WI38 (cell line): ENCODE measurements around the gene TEN1.

Source experiments
- H3K4me3 ChIP-seq: 2 replicates; pipeline ENCODE4 v1.5.1; 2011; ENCODE audit warnings: low read depth, mild to moderate bottlenecking, control low read depth, low read length
- TF ChIP-seq, protein P1 (sequence below): IDR thresholded peaks from 2 replicates; pipeline ENCODE4 v1.5.1; 2012; ENCODE audit warnings: low read depth, mild to moderate bottlenecking, control low read depth, low read length

TEN1 gene

DNA sequence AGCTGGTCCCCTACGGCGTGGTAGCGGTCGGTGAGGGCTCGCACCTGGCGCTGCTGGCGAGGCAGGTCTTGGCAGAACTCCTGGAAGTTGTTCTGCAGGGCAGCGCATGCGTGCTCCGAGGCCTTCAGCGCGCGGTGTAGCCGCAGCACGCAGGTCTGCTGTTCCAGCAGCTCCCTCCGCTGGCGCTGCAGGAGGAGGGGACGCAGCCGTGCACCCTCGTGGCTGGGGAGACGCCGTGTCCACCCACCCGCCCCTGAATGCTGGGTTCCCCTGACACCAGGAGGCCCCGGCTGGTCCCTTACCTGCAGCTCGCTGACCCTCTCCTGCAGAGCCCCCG is 35.9 kb downstream of the TEN1 start:
- no peak overlapping the region for H3K4me3 ChIP-seq
- TF ChIP-seq, protein P1, sequence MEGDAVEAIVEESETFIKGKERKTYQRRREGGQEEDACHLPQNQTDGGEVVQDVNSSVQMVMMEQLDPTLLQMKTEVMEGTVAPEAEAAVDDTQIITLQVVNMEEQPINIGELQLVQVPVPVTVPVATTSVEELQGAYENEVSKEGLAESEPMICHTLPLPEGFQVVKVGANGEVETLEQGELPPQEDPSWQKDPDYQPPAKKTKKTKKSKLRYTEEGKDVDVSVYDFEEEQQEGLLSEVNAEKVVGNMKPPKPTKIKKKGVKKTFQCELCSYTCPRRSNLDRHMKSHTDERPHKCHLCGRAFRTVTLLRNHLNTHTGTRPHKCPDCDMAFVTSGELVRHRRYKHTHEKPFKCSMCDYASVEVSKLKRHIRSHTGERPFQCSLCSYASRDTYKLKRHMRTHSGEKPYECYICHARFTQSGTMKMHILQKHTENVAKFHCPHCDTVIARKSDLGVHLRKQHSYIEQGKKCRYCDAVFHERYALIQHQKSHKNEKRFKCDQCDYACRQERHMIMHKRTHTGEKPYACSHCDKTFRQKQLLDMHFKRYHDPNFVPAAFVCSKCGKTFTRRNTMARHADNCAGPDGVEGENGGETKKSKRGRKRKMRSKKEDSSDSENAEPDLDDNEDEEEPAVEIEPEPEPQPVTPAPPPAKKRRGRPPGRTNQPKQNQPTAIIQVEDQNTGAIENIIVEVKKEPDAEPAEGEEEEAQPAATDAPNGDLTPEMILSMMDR = no peak

DNA sequence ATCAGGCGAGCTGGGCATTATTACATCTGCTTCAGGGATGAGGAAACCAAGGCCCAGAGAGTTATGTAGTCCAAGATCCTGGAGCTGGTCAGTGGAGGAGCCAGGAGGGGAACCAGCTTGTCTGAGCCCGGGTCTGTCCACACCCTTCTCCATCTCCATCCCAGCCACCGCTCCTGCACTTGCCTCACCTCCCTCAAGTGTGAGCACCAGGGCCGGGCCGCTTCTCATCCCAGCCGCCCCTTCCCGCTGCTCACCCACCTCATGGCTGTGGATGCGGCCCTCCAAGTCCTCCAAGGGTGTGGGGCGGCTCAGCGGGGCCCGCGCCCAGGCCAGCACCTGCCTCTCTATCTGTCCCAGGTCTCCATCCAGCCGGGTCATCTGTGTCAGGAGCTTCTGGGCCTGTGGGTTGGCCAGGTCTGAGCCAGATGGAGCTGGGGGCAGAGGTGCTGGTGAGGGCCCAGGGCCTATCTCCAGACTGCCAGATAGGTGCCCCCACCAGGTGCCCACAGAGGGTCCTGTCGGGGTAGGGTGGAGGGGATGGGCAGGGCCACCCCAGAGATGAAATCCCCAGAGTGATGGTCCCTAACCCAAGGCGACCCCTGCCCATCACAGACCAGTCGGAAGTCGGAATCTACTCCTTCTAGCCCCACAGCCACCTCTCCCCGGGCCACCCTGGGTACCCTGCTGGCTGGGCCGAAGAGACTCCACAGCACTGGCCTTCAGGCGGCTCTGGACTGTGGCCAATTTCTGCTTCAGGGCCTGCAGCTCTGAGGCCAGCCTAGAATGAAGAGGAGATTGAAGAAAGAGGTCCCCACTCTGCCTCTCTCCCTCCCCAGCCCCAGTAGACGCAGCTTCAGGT is 38.7 kb downstream of the TEN1 start:
- H3K4me3 ChIP-seq = no peak overlapping the region
- TF ChIP-seq, protein P1 = no peak

DNA sequence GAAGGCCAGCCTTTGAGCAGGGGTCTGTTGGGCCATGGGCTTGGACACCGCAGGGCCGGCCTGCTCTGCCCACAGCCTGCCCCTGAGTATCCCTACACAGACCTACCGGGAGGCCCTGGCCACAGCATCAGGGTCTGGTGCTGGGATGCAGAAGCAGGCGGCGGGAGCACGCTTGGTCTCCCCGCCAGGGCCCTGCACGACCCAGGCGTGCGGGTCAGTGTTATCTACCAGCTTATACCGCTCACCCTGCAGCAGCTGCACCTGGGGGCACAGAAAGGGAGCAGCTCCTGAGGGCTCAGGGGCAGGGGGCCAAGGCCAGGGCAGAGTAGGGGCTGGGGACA is 39.3 kb downstream of the TEN1 start:
- TF ChIP-seq, protein P1 = no peak
- H3K4me3 ChIP-seq = no peak overlapping the region

DNA sequence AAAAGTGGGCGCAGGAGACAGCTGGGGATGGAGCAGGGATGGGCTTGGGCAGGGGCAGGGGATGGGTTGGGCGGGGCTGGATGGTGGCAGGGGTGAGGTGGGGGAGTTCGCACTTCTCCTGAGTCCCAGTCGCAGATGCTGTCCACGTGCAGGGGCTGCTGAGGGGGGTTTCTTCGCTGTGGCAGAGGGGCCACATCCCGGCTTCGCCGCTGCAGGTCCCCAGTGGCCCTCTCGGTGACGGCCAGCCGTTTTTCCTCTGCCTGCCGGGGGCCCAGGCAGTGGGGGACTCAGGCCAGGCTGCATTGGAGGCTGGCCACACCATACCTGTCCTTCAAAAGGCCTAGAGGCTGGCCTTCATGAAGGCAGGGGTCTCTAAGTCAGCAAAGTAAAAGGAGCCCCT is 39.8 kb downstream of the TEN1 start:
- TF ChIP-seq, protein P1 = no peak
- no peak overlapping the region for H3K4me3 ChIP-seq

DNA sequence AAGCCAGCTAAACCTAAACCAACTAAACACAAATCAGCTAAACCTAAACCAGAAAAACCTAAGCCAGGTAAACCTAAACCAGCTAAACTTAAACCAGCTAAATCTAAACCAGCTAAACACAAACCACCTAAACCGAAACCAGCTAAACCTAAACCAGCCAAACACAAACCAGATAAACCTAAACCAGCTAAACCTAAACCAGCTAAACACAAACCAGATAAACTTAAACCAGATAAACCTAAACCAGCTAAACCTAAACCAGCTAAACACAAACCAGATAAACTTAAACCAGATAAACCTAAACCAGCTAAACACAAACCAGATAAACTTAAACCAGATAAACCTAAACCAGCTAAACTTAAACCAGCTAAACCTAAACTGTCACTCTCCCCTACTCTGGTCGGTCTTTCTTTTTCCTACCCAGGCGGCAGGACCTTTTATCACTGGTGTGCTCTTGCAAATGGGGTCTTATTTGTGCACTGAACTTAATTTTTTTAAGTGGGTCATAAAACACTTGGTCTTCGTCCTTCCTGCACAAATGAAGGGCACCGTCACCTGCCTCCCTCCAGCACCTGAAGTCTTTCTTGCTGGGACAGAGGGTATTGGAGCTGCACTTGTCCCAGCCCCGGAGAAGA is 40.9 kb downstream of the TEN1 start:
- TF ChIP-seq, protein P1 = no peak
- no peak overlapping the region for H3K4me3 ChIP-seq

DNA sequence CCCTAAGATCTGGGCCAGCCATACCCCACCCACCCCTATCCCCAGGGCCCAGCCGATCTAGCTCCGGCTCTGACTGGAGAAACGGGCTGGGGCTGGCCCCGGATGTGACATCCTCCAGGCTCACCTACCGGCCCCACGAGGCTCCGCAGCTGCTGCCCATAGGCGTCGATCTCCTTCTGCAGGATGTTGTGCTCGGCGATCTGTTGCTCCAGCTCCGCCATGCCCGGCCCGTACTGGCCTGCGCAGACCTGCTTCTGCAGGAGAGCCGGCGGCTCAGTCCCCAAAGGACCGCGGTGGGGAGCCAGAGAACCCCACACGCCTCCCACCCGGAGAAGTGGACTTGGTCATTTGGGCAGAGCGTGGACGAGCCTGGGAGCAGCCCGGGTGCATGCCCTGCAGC is 43.2 kb downstream of the TEN1 start:
- TF ChIP-seq, protein P1 = no peak
- no peak overlapping the region for H3K4me3 ChIP-seq

DNA sequence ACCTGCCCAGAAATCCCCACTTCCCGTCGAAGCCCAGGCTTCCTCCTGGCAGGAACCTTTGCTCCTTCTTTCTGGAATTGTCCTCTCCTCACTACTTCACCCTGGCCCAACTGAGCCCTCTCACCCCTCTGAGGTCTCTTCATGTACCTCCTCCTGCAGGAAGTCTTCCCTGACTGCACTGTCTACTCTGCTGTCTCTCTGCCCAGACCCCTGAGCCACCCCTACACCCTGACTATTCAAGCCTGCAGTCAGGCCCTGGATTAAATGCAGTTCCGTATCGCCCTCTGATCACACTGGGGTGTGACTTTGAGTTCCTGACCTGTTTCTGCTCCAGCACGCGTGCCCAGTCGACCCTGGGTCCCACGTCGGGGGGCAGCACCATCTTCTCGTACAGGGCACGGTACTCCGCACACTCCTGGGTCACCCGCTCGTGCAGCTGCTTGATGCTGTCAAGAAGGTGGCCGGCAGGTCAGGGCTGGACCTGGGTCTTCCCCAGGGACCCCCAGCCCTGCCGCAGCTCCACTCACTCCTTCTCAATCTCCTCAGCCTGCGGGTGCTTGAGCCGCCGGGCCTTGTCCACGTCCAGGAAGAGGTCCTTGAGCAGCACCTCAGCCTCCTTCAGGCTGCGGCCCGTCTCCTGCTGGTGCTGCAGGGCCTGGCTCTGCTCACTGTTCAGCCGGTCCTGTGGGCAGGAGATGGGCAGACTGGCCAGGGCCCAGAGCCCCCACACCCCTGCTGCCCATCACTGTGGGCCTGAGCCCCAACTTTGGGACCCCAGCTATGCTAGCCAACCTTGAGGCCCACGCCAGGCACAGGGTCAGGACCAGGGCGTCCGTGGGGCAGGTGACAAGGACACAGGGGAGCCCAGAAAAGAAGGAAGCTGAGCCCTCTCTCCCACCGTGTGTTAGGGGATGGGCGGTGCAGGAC is 44.2 kb downstream of the TEN1 start:
- TF ChIP-seq, protein P1 = no peak
- H3K4me3 ChIP-seq = no peak overlapping the region
